ENCODE results near the gene ESRRG.

Gene ESRRG

GRCh38 chr1:216499581-216500272 lies 223.5 kb downstream of the ESRRG start:
- no peak for DNase-seq

GRCh38 chr1:216498277-216498676 lies 225.0 kb downstream of the ESRRG start:
- no peak for DNase-seq

GRCh38 chr1:216485042-216485441 lies 238.2 kb downstream of the ESRRG start:
- DNase-seq: no peak

- no peak for DNase-seq
Observed at GRCh38 chr1:216483672-216484401, 239.4 kb downstream of the ESRRG start.

- no peak for DNase-seq
Observed at GRCh38 chr1:216482620-216483019, 240.6 kb downstream of the ESRRG start.

GRCh38 chr1:216478238-216478637 lies 245.0 kb downstream of the ESRRG start:
- no peak for DNase-seq

GRCh38 chr1:216476341-216476740 lies 246.9 kb downstream of the ESRRG start:
- DNase-seq: no peak

- no peak for DNase-seq
Observed at GRCh38 chr1:216475659-216476276, 247.5 kb downstream of the ESRRG start.

GRCh38 chr1:216466162-216466801 lies 256.9 kb downstream of the ESRRG start:
- no peak for DNase-seq

GRCh38 chr1:216464489-216464888 lies 258.7 kb downstream of the ESRRG start:
- DNase-seq: no peak

- DNase-seq: no peak
Observed at GRCh38 chr1:216462066-216462775, 261.0 kb downstream of the ESRRG start.

GRCh38 chr1:216461466-216461865 lies 261.8 kb downstream of the ESRRG start:
- DNase-seq: no peak

GRCh38 chr1:216459651-216460207 lies 263.5 kb downstream of the ESRRG start:
- DNase-seq: no peak

- DNase-seq: no peak
Observed at GRCh38 chr1:216458812-216459211, 264.4 kb downstream of the ESRRG start.

GRCh38 chr1:216457356-216457755 lies 265.9 kb downstream of the ESRRG start:
- DNase-seq: no peak

GRCh38 chr1:216456682-216457081 lies 266.5 kb downstream of the ESRRG start:
- DNase-seq: no peak

- DNase-seq: no peak
Observed at GRCh38 chr1:216453777-216454176, 269.5 kb downstream of the ESRRG start.

All from stimulated activated CD4-positive, alpha-beta T cell treated with anti-CD3 and anti-CD28 coated beads, Interleukin-2, amount 100 ng/mL, for 48 hours (primary cell).